Endodermal cell (in vitro differentiated cells): ENCODE data around the gene ANKS1B. TPM values are rescaled to one million over a fixed set of nuclear protein-coding genes. Genes with fewer than 3 reads are reported as not detected.

Source experiments
- DNase-seq: peaks from one replicate; pipeline ENCODE4 v3.0.0-alpha.2; 2017
- H3K27ac ChIP-seq: 2 replicates; pipeline ENCODE4 v1.5.1; 2013; ENCODE audit warnings: mild to moderate bottlenecking, low read depth, low read length, moderate library complexity
- H3K27me3 ChIP-seq: 2 replicates; pipeline ENCODE4 v1.6.1; 2013; ENCODE audit warnings: mild to moderate bottlenecking, low read length, moderate library complexity; ENCODE audit not compliant: insufficient read depth, control insufficient read depth, poor library complexity, severe bottlenecking
- H3K36me3 ChIP-seq: 2 replicates; pipeline ENCODE4 v1.7.0; 2013; ENCODE audit warnings: mild to moderate bottlenecking, low read length, moderate library complexity; ENCODE audit not compliant: control insufficient read depth, insufficient read depth
- H3K4me1 ChIP-seq: one replicate; pipeline ENCODE4 v1.7.0; 2013; ENCODE audit warnings: low read length; ENCODE audit not compliant: control insufficient read depth, insufficient read depth
- H3K4me3 ChIP-seq: 2 replicates; pipeline ENCODE4 v1.5.1; 2013; ENCODE audit warnings: mild to moderate bottlenecking, low read length, moderate library complexity
- H3K9ac ChIP-seq: 2 replicates; pipeline ENCODE4 v1.6.1; 2013; ENCODE audit warnings: mild to moderate bottlenecking, low read length, moderate library complexity; ENCODE audit not compliant: poor library complexity, severe bottlenecking; ENCODE audit errors: extremely low read depth
- H3K9me3 ChIP-seq: 2 replicates; pipeline ENCODE4 v1.6.1; 2013; ENCODE audit warnings: mild to moderate bottlenecking, low read length, moderate library complexity; ENCODE audit not compliant: control insufficient read depth
- H3K27ac Mint-ChIP-seq: 2 replicates; pipeline ENCODE4 v1.8.0; 2020; ENCODE audit warnings: mixed read lengths
- H3K27me3 Mint-ChIP-seq: 2 replicates; pipeline ENCODE4 v1.8.0; 2021; ENCODE audit warnings: mild to moderate bottlenecking, mixed read lengths; ENCODE audit not compliant: insufficient read depth
- H3K36me3 Mint-ChIP-seq: 2 replicates; pipeline ENCODE4 v1.8.0; 2020; ENCODE audit warnings: low read depth, mixed read lengths
- H3K4me1 Mint-ChIP-seq: 2 replicates; pipeline ENCODE4 v1.8.0; 2020; ENCODE audit warnings: mixed read lengths
- H3K4me3 Mint-ChIP-seq: 2 replicates; pipeline ENCODE4 v1.8.0; 2020; ENCODE audit warnings: mild to moderate bottlenecking, moderate library complexity, mixed read lengths
- H3K9me3 Mint-ChIP-seq: 2 replicates; pipeline ENCODE4 v1.8.0; 2020; ENCODE audit warnings: mild to moderate bottlenecking, mixed read lengths
- CTCF ChIP-seq: fragments of 200-600 bp; sonication (generic); conservative IDR thresholded peaks from 2 replicates; pipeline ENCODE4 v1.5.0; 2021; ENCODE audit warnings: antibody characterized with exemption, mild to moderate bottlenecking
- WGBS, 2 experiments: methylation state at CpG; one replicate each; pipeline versions ENCODE4 v1.1.5 to v1.1.7; 2013; ENCODE audit warnings: missing lambda C conversion rate in 2 of 2, mixed read lengths in 1 of 2; ENCODE audit not compliant: insufficient coverage in 1 of 2, insufficient read length in 1 of 2; 5-methylcytosine and 5-hydroxymethylcytosine counted together
- total RNA-seq, 2 donors: library from RNA; stranded (reverse); fragmentation: NEBNext Ultra II Directional in 1 of 2; extraction: Animal tissue kit (Norgen Biotek cat#: 25700) in 1 of 2; gene quantifications; 2 replicates in 1 of 2; 3 replicates in 1 of 2; pipeline ENCODE4 v1.2.1, GENCODE V29; 2021

The ANKS1B gene
- total RNA-seq, 2 donors from 2014 or later = 28.5 to 65.8 TPM

DNA sequence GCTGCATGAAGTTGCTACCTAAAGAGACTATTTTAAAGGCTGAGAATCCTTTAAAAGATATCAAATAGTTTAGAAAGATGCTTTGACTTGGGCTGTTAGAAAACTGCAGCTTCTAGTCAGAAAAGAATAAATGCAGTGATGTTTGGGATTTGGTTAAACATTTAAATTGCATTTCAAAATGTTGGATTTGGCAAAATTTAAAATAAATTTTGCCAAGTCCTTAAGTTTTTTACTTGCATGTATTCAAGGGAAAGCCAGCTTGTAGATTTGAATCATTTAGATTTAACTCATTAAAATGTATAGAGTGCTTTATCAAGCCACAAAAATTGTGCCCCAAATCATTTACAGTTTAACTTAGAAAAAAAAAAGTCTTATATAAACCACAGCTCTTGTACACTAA, 109.7 kb downstream of the ANKS1B start:
- Histone ChIP-seq H3K9ac (no peak overlapping the region), H3K4me3 (no peak overlapping the region), H3K36me3 (no peaks in the 10 kb centered on the region), H3K27me3 (no peaks in the 10 kb centered on the region), H3K4me1 (no peaks in the 10 kb centered on the region), H3K9me3 (peaks cover 4% of the 10 kb centered on the region), H3K27ac (no peak overlapping the region)
- no peaks in the 10 kb centered on the region for H3K36me3 Mint-ChIP-seq
- no peak for DNase-seq
- TF ChIP-seq CTCF = no peak
- no peak overlapping the region for H3K27ac Mint-ChIP-seq
- H3K4me3 Mint-ChIP-seq = no peak overlapping the region
- H3K4me1 Mint-ChIP-seq = peaks cover 14% of the 10 kb centered on the region
- no peaks in the 10 kb centered on the region for H3K27me3 Mint-ChIP-seq
- H3K9me3 Mint-ChIP-seq = peaks cover 6% of the 10 kb centered on the region

DNA sequence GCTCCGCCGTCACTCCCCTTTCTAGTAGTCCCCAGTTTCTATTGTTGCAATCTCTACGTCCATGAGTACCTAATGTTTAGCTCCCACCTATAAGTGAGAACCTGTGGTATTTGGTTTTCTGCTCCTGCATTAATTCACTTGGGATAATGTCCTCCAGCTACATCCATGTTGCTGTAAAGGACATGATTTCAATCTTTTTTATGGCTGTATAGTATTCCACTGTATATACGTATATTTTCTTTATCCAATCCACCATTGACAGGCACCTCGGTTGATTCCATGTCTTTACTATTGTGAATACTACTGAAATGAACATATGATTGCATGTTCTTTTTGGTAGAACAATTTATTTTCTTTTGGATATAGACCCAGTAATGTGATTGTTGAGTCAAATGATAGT, 114.7 kb downstream of the ANKS1B start:
- peaks cover 7% of the 10 kb centered on the region for H3K9me3 ChIP-seq
- no peak for DNase-seq
- H3K27me3 ChIP-seq = no peaks in the 10 kb centered on the region
- no peak overlapping the region for H3K9ac ChIP-seq
- no peak overlapping the region for H3K27ac Mint-ChIP-seq
- no peaks in the 10 kb centered on the region for H3K4me1 ChIP-seq
- no peak for TF ChIP-seq CTCF
- no peak overlapping the region for H3K4me3 ChIP-seq
- H3K9me3 Mint-ChIP-seq = peaks cover 9% of the 10 kb centered on the region
- H3K36me3 ChIP-seq = no peaks in the 10 kb centered on the region
- no peak overlapping the region for H3K27ac ChIP-seq
- no peak overlapping the region for H3K4me3 Mint-ChIP-seq
- H3K4me1 Mint-ChIP-seq = peaks cover 7% of the 10 kb centered on the region
- H3K27me3 Mint-ChIP-seq = no peaks in the 10 kb centered on the region
- no peaks in the 10 kb centered on the region for H3K36me3 Mint-ChIP-seq
- WGBS, 2 experiments = 96 to 97% methylated on average over 3 to 5 of the region's 5 CpGs

GRCh38 chr12:99861731-99862130, 123.0 kb downstream of the ANKS1B start:
- no peaks in the 10 kb centered on the region for H3K36me3 ChIP-seq
- no peak overlapping the region for H3K4me3 ChIP-seq
- peaks cover under 1% of the 10 kb centered on the region for H3K9me3 ChIP-seq
- no peaks in the 10 kb centered on the region for H3K27me3 ChIP-seq
- no peaks in the 10 kb centered on the region for H3K4me1 ChIP-seq
- no peak for DNase-seq
- Mint-ChIP-seq H3K9me3 (no peaks in the 10 kb centered on the region), H3K27ac (no peak overlapping the region), H3K27me3 (no peaks in the 10 kb centered on the region), H3K4me3 (no peak overlapping the region), H3K36me3 (no peaks in the 10 kb centered on the region), H3K4me1 (peaks cover 7% of the 10 kb centered on the region)
- TF ChIP-seq CTCF = no peak
- WGBS, 2 experiments = 94 to 100% methylated on average over 1 to 4 of the region's 4 CpGs
- H3K9ac ChIP-seq = no peak overlapping the region
- no peak overlapping the region for H3K27ac ChIP-seq
